ENCODE data around the gene SH3BP4. TPM values are rescaled to one million over a fixed set of nuclear protein-coding genes. Genes with fewer than 3 reads are reported as not detected.
A peak's percentile ranks its signal among the peaks of the same experiment; 100 is the strongest.

Gene SH3BP4
- total RNA-seq, 2 experiments from 2014 or later = 0.06 TPM; not detected in 1

- Histone ChIP-seq H3K4me1 (ENCODE audit: insufficient read depth, low read length, poor library complexity, severe bottlenecking) (peaks cover 30% of the 10 kb centered on the region), H3K27ac (ENCODE audit: low read depth, low read length, poor library complexity, severe bottlenecking) (no peak overlapping the region), H2AFZ (ENCODE audit: low read length) (no peak overlapping the region), H3K9me2 (ENCODE audit: insufficient read depth, low read length) (no peaks in the 10 kb centered on the region), H3K9me3 (ENCODE audit: low read length) (no peaks in the 10 kb centered on the region), H4K20me1 (ENCODE audit: insufficient read depth, low read length) (no peaks in the 10 kb centered on the region), H3K4me2 (ENCODE audit: low read length) (no peak overlapping the region), H3K79me2 (ENCODE audit: insufficient read depth, low read depth, low read length) (no peaks in the 10 kb centered on the region), H3K4me3 (ENCODE audit: low read depth, low read length, poor library complexity, severe bottlenecking) (no peak overlapping the region), H3K36me3 (ENCODE audit: insufficient read depth, low read length) (no peaks in the 10 kb centered on the region)
- no TSS peak for BruUV-seq (replicated peaks)
- no peak for DNase-seq (ENCODE audit: low spot score)
- ChIA-PET POLR2A (no interaction called here), CTCF (ENCODE audit: unreplicated experiment) (no interaction called here)
- intact Hi-C loops (cut with micrococcal nuclease; ENCODE audit: unreplicated experiment) = no loop called here
- TF ChIP-seq EZH2phosphoT487 (IDR thresholded peaks at IDR 0.05; ENCODE audit: borderline replicate concordance, low read depth, low read length) (no peak), CTCF (conservative IDR thresholded peaks at IDR 0.05; ENCODE audit: low read length) (no peak)
Measured at GRCh38 chr2:235042576-235043515, 91.0 kb downstream of the SH3BP4 start.

- H4K20me1 ChIP-seq (ENCODE audit: insufficient read depth, low read length) = no peaks in the 10 kb centered on the region
- CTCF ChIA-PET (ENCODE audit: unreplicated experiment) = no interaction called here
- no peaks in the 10 kb centered on the region for H3K9me2 ChIP-seq (ENCODE audit: insufficient read depth, low read length)
- no peak overlapping the region for H3K4me2 ChIP-seq (ENCODE audit: low read length)
- TF ChIP-seq CTCF (conservative IDR thresholded peaks at IDR 0.05; ENCODE audit: low read length) (no peak), EZH2phosphoT487 (IDR thresholded peaks at IDR 0.05; ENCODE audit: borderline replicate concordance, low read depth, low read length) (no peak)
- no peaks in the 10 kb centered on the region for H3K79me2 ChIP-seq (ENCODE audit: insufficient read depth, low read depth, low read length)
- H3K9me3 ChIP-seq (ENCODE audit: low read length) = no peaks in the 10 kb centered on the region
- peak; percentile 13 for DNase-seq (ENCODE audit: low spot score)
- H2AFZ ChIP-seq (ENCODE audit: low read length) = peak overlapping the region; percentile 56; the same call in 1 of the 2 replicates
- H3K4me3 ChIP-seq (ENCODE audit: low read depth, low read length, poor library complexity, severe bottlenecking) = no peak overlapping the region
- H3K27ac ChIP-seq (ENCODE audit: low read depth, low read length, poor library complexity, severe bottlenecking) = no peak overlapping the region
- intact Hi-C loops (cut with micrococcal nuclease; ENCODE audit: unreplicated experiment) = no loop called here
- no peaks in the 10 kb centered on the region for H3K36me3 ChIP-seq (ENCODE audit: insufficient read depth, low read length)
- POLR2A ChIA-PET = no interaction called here
- peaks cover 30% of the 10 kb centered on the region for H3K4me1 ChIP-seq (ENCODE audit: insufficient read depth, low read length, poor library complexity, severe bottlenecking)
- no TSS peak for BruUV-seq (replicated peaks)
Measured at GRCh38 chr2:235043762-235044500, 92.1 kb downstream of the SH3BP4 start.
